ENCODE results near the gene CACNA2D3. TPM values are rescaled to one million over a fixed set of nuclear protein-coding genes. Genes with fewer than 3 reads are reported as not detected.

CACNA2D3 gene
- total and polyA plus RNA-seq, 12 donors, result 0.26 to 13.7 (median 2.8) TPM; not detected in 1

GRCh38 chr3:54138937-54139547 is 16.7 kb downstream of the CACNA2D3 start:
- Histone ChIP-seq H3K36me3 (replicated peaks in 1 of 2) (no peaks in the 10 kb centered on the region), H3K4me3 (no peak overlapping the region), H3K9me3 (replicated peaks in 1 of 3) (no peaks in the 10 kb centered on the region), H3K27ac (no peak overlapping the region), H3K27me3 (no peaks in the 10 kb centered on the region), H3K4me1 (replicated peaks in 1 of 2) (no peaks in the 10 kb centered on the region)
- TF ChIP-seq CTCF (IDR thresholded peaks at IDR 0.05), result no peak
- TF ChIP-seq POLR2A (IDR thresholded peaks at IDR 0.05), result no peak
- 53 to 65% (median 59%) methylated on average over 7 to 9 of the region's 9 CpGs for WGBS, 4 donors
- no peak for DNase-seq
- intact Hi-C loops (cut with DNase I), result no loop called here

- Histone ChIP-seq H3K9me3 (replicated peaks in 1 of 3) (no peaks in the 10 kb centered on the region), H3K4me1 (replicated peaks in 1 of 2) (no peaks in the 10 kb centered on the region), H3K4me3 (no peak overlapping the region), H3K27me3 (no peaks in the 10 kb centered on the region), H3K27ac (no peak overlapping the region), H3K36me3 (replicated peaks in 1 of 2) (no peaks in the 10 kb centered on the region)
- intact Hi-C loops (cut with DNase I), result no loop called here
- TF ChIP-seq CTCF (IDR thresholded peaks at IDR 0.05) (no peak), POLR2A (IDR thresholded peaks at IDR 0.05) (no peak)
- DNase-seq, result no peak
- WGBS, 4 donors, result 51 to 74% (median 68%) methylated on average over 4 of the region's 4 CpGs
These were observed 17.3 kb downstream of the CACNA2D3 start for GRCh38 chr3:54139630-54140029.

GRCh38 chr3:54144284-54144683 is 21.9 kb downstream of the CACNA2D3 start:
- WGBS, 4 donors, result 74 to 85% (median 82%) methylated on average over 1 to 2 of the region's 2 CpGs
- intact Hi-C loops (cut with DNase I), result no loop called here

More at GRCh38 chr3:54144284-54144683, 21.9 kb downstream of the CACNA2D3 start:
- H3K4me1 ChIP-seq (replicated peaks in 1 of 2), result peaks cover 0 to 5% of the 10 kb centered on the region in 2 donors
- no peak for TF ChIP-seq POLR2A (IDR thresholded peaks at IDR 0.05)
- TF ChIP-seq CTCF (IDR thresholded peaks at IDR 0.05), result no peak
- no peak overlapping the region for H3K4me3 ChIP-seq
- no peak overlapping the region for H3K27ac ChIP-seq
- H3K27me3 ChIP-seq, result no peaks in the 10 kb centered on the region
- no peaks in the 10 kb centered on the region for H3K36me3 ChIP-seq (replicated peaks in 1 of 2)
- no peaks in the 10 kb centered on the region for H3K9me3 ChIP-seq (replicated peaks in 1 of 3)
- no peak for DNase-seq
